GM18498 (cell line): ENCODE measurements around the gene TSPAN11.
"Not testable (repeated sequence)": the region's sequence is repeated elsewhere in the genome, so short reads cannot be mapped to it uniquely, and the experiment has no call there.

Experiments used
- ATAC-seq: cut with Tn5 transposase; IDR thresholded peaks from one replicate; pipeline ENCODE4 v1.9.1; 2021; ENCODE audit warnings: mild to moderate bottlenecking, moderate library complexity; ENCODE audit not compliant: unreplicated experiment

The TSPAN11 gene, protein sequence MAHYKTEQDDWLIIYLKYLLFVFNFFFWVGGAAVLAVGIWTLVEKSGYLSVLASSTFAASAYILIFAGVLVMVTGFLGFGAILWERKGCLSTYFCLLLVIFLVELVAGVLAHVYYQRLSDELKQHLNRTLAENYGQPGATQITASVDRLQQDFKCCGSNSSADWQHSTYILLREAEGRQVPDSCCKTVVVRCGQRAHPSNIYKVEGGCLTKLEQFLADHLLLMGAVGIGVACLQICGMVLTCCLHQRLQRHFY

DNA sequence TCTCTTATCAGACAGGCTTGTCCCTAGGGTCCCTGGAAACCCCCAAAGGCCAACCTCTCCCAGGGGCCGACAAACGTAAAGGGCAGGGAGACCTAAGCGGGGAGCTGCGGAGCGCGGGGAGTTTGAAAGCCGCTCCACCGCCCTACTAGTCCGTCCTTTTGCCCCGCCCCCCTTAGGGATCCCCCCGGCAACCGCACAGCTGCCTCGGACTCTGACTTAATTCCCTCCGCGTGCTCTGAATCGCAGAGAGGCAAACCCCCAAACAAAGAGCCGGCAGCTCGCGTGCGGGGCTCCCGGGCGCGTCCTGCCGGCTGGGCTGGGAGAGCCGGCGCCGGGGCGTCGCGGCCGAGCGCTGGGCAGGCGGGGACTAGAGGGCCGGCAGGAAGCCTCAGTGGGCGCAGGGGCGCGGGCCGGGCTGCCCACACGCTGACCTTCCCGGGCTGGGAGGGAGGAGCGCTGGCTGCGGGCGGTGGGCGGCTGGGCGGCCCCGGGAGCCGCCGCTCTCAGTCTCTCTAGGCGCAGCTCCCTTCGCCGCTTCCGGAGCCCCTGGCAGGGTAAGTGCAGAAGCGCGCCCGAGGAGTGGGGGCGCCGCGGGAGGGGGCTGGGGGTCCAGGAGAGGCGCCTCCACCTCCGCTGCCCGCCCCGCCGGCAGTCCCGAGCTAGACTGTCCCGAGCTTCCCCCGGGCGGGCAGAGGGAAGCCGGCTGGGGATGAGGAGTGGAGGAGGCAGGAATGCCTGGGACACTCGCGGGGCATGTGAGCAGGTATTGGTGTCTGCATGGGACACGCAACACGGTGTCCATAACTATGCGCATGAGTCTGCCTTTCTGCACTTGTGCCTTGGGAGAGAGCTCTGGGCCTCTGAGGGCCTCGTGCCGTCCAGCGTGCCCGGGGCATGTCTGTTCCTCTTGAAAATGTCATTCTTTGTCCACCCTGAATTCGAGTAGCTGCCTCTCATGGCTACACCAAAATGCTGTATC lies at the start of gene TSPAN11:
Gene TSPAN11 (plus strand): TSS at position 506 of the 979 bp plus-strand sequence. CDS start 27,244 bp downstream, outside the sequence.
- no peak for ATAC-seq

DNA sequence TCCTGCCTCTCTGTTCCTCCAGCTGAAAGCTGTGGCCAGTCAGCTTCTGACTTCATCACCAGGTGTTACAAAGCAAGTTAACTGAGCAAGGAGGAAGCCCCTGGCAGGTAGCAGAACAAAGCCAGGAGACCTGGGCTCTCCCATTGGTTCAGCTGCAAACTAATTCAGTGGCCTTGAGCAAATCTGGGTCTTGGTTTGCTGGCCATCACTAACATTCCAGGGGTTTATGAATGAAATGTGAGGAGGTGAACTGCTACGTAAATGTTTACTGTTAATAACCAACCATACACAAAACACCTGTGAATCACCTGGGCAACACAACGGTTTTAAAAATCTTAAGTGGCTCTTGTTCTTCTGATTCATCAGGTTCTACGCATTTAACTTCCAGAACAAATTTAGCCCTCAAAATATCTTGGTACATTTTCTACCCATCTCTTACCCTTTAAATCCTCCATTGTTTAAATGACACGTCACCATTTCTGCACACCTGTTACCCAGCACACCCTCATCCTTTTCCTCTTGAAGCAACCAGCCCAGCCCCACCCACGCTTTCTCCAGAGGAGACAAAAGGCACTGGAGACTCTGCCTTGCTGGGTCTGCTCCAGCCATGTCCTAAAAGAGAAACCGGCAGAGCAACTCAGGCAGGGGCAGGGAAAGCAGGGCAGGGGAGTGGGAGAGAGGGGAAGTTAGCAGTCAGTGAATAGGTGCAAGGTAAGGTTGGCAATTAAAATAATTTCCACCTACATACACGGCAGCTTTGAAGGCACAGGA lies 49.3 kb upstream of the TSPAN11 start:
- ATAC-seq, result no peak

DNA sequence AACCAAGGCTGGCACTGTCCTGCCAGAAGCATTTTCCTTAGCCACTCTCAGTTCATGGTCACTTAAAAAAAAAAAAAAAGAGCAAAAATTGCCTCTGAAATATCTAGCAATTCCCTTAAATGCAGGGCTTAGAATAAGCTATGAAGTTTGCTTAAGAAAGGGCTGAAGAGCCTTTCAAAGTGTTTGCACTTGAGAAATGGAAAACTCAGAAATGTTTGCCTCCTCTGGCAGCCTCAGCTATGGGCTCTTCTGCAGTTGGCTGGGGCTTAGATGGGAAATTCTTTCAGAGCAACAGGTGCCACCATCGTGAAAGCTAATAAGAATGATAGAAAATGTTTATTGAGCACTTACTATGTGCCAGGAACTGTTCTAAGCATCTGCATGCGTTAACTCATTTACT lies 48.5 kb upstream of the TSPAN11 start:
- ATAC-seq, result no peak

DNA sequence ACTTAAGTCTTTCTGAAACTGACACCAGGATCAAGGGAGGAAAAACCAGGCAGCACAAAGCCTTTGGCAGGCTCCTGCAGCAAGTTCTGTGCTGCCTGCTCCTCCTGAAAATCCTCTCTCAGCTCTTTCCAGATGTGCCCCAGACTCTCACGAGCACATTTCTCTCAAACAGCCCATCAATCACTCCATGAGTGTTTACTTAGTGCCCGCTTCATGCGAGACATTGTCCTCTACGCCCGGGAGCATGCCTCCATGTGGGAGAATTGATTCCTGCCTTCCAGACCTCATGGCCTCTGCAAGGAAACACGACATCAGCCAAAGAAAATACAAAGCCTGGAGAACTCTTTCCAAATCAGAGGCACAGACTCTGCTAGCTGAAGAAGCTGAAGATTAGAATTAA lies 46.5 kb upstream of the TSPAN11 start:
- no peak for ATAC-seq

DNA sequence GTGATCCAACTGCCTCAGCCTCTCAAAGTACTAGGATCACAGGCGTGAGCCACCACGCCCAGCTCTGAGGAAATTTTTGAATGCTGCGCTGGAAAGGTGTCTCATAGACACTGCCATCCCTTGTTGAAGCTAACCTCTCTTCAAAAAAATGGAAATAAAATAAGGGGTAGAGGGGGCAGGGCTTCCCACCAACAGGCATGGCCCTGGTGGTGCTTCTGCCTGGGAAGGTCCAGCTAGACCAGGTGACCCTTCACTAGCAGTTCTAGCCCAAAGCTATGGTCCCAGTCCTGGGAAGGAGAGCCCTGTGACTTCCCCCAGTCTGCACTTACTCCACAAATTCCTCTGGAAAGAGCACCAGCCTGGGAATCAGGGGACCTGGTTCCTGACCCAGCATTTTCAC lies 45.7 kb upstream of the TSPAN11 start:
- ATAC-seq, result no peak

DNA sequence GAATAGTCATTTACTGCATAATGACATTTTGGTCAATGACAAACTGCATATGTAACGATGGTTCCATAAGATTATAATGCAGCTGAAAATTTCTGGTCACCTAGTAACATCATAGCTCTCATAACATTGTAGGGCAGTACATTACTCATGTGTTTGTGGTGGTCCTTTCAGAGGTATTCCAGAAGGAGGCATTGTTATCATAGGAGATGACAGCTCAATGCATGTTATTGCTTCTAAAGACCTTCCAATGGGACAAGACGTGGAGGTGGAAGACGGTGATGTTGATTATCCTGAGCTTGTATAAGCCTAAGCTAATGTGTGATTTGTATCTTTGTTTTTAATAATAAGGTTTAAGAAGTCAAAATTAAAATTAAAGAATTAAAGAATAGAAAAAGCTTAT lies 43.8 kb upstream of the TSPAN11 start:
- ATAC-seq, result no peak

DNA sequence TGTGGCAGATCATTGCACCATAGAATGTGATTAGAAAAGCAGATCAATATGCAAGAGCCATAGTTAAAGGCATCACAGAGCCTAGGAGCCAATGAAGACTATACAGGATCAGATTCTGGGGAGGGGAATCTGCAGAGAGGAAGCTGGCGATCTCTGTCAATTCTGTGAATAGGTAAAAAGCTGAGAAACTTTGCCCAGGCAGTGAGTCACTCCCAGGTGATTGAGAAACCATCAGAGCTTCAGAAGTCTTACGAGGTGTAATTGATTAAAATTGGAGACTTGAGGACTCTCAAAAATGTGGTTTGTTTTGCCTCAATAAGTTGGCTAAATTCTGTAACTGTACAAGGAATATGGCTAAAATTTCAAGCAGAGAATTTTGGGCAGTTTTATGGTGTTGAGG lies 41.7 kb upstream of the TSPAN11 start:
- no peak for ATAC-seq

DNA sequence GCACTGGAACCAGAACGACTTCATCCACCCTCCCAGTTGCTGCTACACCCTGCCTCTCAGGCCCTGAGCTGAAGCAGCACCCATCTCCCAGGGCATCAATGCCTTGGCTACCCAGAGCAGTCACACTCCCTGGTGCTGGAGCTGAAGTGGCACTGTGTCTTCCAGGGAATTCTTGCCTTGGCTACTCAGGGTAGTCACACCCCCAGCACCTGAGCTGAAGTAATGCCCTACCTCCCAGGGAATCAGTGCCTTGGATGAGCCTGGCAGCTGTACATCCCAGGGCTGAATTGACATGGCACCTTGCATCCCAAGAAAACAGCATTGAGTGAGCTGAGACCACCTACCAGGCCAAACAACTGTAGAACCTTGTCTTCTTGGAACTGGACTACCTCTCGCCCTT lies 41.2 kb upstream of the TSPAN11 start:
- ATAC-seq, result no peak

DNA sequence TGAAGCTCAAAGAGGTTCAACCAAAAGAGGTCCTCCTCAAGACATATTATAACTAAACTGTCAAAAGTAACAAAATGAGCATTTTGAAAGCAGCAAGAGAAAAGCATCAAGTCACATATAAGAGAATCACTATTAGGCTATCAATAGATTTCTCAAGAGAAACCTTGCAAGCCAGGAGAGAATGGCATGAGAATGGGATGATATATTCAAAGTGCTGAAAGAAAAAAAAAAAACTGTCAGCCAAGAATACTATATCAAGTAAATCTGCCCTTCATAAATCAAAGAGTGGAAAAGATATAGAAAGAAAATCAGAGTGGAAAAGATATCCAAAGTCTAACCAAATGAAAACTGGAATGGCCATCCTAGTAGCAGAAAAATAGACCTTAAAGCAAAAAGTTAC lies 39.3 kb upstream of the TSPAN11 start:
- ATAC-seq, result no peak

DNA sequence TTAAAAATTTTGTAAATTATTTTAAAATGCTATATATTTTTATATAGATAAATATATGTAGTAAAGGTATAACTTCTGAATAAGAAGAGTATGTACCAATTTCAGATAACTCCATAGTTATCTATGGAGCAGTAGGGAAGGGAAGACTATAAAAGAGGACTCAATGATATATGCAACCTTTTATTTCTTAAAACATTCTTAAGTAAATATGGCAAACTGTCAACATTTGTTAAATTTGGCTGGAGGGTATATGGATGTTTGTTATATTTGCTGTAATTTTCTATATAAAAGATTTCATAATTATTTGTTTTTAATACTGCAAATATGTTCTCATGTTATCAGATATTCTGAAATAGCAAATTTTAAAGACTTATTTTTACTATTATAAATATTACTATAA lies 38.3 kb upstream of the TSPAN11 start:
- no peak for ATAC-seq

DNA sequence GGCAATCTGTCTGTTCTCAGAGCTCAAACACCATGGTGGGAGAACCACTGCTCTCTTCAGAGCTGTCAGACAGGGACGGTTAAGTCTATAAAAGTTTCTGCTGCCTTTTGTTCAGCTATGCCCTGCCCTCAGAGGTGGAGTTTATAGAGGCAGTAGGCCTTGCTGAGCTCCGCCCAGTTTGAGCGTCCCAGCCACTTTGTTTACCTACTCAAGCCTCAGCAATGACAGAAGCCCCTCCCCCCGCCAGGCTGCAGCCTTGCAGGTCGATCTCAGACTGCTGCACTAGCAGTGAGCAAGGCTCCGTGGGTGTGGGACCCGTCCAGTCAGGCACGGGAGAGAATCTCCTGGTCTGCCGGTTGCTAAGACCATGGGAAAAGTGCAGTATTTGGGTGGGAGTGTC lies 32.0 kb upstream of the TSPAN11 start:
- ATAC-seq, result not testable (repeated sequence)

DNA sequence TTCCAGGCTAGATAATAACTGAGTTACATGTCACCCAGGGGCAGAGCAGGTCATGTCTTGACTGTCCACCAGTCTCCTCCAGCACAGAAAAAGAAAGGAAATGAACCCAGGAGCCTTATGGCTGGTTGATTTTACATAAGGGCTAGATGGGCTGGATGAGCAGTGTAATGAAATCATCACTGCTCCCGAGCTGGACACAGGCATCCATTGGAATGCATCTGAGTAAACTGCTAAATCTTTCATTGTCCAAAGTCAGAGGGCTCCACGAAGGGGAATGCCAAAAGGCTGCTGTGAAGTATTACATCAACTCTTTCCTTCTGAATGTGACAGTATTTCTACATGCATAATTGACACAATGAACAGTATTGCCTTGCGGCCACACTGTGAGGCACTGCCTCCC lies 30.1 kb upstream of the TSPAN11 start:
- no peak for ATAC-seq

DNA sequence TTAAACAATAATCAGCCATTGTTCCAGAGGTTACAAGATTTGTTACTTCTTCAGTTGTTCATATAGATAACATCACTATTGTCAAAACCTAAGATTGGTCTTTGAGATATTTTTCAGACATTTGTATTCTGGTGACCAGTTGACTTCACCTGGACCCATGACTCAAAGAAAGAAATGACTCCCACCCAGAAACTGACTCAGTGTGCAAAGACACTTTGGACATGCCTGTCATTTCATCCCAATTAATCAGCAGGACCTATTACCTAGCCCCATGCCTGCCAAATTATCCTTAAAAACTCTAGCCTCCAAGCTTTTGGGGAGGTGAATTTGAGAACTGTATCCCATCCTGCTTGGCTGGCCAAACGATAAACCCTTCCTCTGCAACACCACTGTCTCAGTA lies 27.7 kb upstream of the TSPAN11 start:
- ATAC-seq, result no peak

DNA sequence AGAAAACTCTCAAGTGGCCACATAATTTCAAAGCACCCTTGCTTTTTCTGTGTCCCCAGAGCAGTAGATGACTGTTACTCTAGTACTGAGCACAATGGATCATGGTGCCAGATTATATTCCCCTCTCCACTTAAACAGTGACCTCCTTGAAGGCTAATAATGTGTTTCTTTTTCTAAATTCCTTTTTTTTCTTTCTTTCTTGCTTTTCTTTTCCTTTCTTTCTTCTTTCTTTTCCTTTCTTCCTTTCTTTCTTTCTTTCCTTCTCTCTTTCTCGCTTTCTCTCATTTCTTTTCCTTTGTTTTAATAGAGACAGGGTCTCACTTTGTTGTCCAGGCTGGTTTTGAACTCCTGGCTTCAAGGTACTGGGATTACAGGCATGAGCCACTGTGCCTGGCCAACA lies 26.2 kb upstream of the TSPAN11 start:
- no peak for ATAC-seq

DNA sequence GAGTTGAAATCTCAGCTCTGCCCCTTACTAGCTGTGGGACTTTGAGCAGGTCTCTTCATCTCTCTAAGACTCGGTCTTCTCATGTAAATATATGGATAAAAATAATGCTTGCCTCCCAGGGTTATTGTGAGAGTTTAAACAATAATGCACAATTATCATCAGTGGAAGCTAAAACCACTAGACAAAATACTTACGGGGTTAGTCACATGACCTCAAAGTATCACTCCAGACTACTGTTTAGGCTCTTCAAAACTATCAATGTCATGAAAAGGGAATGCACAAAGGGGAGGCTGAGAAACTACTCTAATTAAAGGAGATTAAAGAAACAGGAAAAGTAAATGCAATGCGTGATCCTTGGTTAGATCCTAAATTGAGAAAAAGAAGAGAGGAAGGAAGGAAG lies 24.5 kb upstream of the TSPAN11 start:
- no peak for ATAC-seq

DNA sequence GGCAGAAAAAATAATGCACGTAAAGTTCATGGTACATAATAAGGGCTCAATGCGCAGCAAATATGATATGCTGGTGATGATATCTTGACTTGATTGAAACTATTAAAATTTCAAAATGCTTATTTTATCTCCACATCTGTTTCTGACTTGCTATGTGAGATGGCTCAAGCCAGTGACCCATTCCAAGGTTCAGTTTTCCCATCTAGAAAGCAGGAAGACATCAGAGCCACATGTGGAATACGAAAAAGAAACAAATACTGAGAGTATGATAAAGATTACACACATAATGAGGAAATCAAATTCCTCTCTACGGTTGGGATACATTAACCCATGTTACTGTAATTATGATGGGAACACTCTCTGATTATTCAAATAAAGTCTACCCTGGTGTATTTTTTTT lies 24.0 kb upstream of the TSPAN11 start:
- no peak for ATAC-seq

DNA sequence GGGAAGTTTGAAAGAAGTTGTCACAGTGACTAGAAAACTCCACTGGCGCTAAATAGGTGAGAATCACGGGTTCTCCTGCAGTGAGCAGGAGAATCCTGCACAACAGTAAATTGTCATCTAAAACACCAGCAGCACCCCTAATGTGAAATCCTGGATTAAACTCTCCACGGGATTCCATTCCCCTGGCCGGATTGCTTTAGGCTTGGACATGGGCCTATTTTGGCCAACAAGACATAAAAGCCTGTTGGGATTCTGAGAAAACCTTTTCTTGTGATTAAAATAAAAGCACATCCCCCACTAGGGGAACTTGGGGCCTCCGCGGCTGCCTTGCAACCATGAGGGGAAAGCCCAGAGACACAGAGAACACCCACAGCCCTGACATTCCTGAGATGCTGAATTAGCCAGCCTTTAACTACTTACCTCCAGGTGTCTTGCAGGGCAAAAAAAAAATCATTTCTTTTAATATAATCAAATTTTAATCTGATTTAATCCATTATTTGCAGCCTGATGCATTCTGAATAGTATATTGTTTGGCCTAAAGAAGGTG lies 21.0 kb upstream of the TSPAN11 start:
- ATAC-seq, result no peak

DNA sequence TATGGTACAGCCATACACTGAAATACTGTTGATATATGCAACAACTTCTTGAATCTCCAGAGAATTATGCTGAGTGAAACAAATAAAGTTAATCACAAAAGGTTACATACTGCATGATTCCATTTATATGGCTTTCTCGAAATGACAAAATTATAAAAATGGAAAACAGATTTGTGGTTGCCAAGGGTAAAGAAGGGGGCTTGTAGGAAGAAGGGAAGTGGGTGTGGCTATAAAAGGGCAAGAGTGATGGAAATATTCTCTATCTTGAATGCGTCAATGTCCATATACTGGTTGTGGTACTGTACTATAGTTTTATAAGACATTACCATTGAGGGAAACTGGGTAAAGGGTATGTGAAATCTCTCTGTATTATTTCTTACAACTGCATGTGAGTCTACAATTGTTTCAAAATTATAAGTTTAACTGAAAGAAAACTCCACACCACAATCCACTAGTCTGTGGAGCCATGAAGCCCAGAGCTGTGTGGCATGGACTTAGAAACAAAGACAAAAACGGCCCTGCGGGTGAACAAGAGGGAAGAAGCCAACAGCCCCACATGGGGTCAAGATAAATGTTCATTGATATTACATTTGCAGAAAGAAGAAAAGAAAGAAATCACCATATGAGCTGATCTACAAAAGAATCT lies 18.3 kb upstream of the TSPAN11 start:
- ATAC-seq, result no peak

DNA sequence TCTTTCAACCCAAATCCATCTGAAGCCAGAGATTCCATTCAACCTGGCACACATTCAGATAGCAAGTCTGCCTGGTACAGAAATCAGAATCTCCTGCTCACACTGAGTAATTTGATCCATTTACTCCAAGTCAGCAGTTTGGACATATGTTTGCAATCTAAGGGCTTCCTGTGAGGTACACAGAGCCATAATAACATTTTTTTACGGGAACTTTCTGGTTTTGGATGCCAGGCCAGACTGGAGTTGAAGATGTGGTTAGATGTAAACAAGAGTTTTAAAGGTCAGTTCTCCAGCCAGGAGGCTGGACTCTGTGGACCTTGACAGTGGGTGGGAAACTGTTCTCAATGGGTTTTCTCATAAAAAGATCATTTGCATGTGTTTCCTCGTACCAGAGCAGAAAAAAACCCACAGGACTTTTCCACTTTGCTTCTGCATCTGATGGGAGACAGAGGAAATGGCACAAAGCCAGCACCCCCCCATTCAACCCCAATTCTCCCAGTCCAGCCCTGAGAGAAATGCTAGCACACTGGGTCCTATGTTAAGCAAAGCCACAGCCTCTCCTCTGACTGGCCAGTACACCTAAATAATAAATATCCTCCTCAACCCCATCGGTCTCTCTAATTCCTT lies 17.7 kb upstream of the TSPAN11 start:
- no peak for ATAC-seq

DNA sequence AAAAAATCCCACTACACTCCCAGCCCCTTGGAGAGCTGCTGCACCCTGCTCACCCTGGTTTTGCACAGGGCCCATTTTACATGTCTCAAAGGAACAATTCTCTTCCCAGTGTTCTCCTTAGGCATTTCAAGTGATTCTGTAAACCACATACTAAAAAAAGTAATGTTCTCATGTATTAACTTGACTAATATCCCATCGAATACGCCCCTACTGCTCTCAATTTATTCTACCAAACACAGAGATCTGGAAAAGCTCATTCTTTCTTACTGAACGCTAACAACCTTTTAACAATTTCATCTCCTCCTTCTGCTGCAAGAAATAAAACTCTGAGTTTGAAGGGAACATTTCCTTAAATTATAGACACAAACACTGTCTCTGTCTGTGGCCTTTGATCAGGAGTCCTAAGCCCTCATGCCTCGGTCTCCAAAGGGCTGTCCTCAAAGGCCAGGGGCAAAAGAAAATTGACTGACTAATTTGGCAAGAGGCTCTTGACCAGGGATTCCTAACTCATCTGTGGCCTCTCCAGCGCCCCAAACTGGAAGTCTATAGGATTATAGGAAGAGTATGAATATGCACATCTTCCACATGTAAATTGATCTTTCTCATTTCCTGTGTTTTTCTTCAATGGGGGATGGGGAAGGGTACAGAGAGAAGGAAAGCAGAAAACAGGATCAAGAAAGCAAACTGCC lies 17.1 kb upstream of the TSPAN11 start:
- no peak for ATAC-seq
